Measurements from ENCODE around the gene PCDHA3. TPM values are rescaled to one million over a fixed set of nuclear protein-coding genes. Genes with fewer than 3 reads are reported as not detected.
"Not testable (repeated sequence)": the region's sequence is repeated elsewhere in the genome, so short reads cannot be mapped to it uniquely, and the experiment has no call there.

PCDHA3 gene
- total RNA-seq, 1 experiment from 2014 or later, result not detected

DNA sequence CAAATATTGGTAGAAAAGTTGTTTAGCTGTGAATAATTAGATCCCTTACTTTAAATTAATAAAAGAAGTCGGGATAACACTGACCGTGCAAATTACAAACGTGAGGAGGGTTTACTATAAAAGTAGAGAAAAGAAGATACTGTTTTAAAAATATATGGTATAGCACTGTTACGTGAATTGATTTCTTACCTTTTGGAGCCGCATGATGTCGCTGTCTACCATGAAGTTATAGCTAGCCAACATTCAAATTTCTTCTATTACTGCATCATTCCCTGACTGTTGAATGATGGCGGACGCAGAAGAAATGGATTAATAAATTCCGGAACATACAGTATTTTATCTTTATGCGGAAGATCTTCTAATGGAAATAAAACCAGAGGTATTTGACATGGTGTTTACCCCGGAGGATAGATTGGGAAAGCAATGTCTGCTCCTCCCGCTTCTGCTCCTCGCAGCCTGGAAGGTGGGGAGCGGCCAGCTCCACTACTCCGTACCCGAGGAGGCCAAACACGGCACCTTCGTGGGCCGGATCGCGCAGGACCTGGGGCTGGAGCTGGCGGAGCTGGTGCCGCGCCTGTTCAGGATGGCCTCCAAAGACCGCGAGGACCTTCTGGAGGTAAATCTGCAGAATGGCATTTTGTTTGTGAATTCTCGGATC, 27.0 kb downstream of the PCDHA3 start, which contains the start of gene PCDHA6:
PCDHA6 (plus strand) TSS at position 257 of the 658 bp plus-strand sequence; CDS start at position 389, 132 bp downstream.
- no peaks in the 10 kb centered on the region for H3K27me3 ChIP-seq (ENCODE audit: control insufficient read depth, insufficient read depth, low read length)
- no peaks in the 10 kb centered on the region for H3K9me3 ChIP-seq (ENCODE audit: control insufficient read depth, insufficient read depth, low read depth, low read length)
- no peaks in the 10 kb centered on the region for H3K36me3 ChIP-seq (ENCODE audit: control insufficient read depth, insufficient read depth, low read length)
- no peak for DNase-seq (ENCODE audit: low read depth, low spot score)
- TF ChIP-seq, protein P1, sequence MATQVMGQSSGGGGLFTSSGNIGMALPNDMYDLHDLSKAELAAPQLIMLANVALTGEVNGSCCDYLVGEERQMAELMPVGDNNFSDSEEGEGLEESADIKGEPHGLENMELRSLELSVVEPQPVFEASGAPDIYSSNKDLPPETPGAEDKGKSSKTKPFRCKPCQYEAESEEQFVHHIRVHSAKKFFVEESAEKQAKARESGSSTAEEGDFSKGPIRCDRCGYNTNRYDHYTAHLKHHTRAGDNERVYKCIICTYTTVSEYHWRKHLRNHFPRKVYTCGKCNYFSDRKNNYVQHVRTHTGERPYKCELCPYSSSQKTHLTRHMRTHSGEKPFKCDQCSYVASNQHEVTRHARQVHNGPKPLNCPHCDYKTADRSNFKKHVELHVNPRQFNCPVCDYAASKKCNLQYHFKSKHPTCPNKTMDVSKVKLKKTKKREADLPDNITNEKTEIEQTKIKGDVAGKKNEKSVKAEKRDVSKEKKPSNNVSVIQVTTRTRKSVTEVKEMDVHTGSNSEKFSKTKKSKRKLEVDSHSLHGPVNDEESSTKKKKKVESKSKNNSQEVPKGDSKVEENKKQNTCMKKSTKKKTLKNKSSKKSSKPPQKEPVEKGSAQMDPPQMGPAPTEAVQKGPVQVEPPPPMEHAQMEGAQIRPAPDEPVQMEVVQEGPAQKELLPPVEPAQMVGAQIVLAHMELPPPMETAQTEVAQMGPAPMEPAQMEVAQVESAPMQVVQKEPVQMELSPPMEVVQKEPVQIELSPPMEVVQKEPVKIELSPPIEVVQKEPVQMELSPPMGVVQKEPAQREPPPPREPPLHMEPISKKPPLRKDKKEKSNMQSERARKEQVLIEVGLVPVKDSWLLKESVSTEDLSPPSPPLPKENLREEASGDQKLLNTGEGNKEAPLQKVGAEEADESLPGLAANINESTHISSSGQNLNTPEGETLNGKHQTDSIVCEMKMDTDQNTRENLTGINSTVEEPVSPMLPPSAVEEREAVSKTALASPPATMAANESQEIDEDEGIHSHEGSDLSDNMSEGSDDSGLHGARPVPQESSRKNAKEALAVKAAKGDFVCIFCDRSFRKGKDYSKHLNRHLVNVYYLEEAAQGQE (IDR thresholded peaks at IDR 0.05; ENCODE audit: insufficient read depth in 1 of 2, low read depth in 2 of 2, low read length in 1 of 2), result no peak
- TF ChIP-seq, protein P2, sequence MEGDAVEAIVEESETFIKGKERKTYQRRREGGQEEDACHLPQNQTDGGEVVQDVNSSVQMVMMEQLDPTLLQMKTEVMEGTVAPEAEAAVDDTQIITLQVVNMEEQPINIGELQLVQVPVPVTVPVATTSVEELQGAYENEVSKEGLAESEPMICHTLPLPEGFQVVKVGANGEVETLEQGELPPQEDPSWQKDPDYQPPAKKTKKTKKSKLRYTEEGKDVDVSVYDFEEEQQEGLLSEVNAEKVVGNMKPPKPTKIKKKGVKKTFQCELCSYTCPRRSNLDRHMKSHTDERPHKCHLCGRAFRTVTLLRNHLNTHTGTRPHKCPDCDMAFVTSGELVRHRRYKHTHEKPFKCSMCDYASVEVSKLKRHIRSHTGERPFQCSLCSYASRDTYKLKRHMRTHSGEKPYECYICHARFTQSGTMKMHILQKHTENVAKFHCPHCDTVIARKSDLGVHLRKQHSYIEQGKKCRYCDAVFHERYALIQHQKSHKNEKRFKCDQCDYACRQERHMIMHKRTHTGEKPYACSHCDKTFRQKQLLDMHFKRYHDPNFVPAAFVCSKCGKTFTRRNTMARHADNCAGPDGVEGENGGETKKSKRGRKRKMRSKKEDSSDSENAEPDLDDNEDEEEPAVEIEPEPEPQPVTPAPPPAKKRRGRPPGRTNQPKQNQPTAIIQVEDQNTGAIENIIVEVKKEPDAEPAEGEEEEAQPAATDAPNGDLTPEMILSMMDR (IDR thresholded peaks at IDR 0.05), result no peak
- TF ChIP-seq POLR2AphosphoS5 (IDR thresholded peaks at IDR 0.05; ENCODE audit: low read depth, low read length), result no peak
- no peak for TF ChIP-seq SIN3A (IDR thresholded peaks at IDR 0.05; ENCODE audit: borderline replicate concordance, insufficient read depth, low read depth, low read length)
- TF ChIP-seq TCF7L2 (IDR thresholded peaks at IDR 0.05; ENCODE audit: low read depth, low read length), result no peak
- in situ Hi-C loops (cut with HindIII; ENCODE audit: low pct_unique_long_range_greater_than_20kb, low sequenced_read_pairs), result no loop called here
- ChIA-PET CTCF (interaction anchor here (0.6 kb wide), 1 partner anchor 12 kb away, joined by 5 read pairs; no protein-coding TSS in a partner anchor), POLR2A (no interaction called here)
- ATAC-seq, result no peak
- no peak within 1 kb of the TSS for H3K4me3 ChIP-seq (ENCODE audit: low read depth in 2 of 2, low read length in 2 of 2)
- H3K27ac ChIP-seq (ENCODE audit: low read length), result no peak within 1 kb of the TSS
- intact Hi-C loops (cut with micrococcal nuclease; ENCODE audit: unreplicated experiment), result no loop called here
- no TSS peak for BruUV-seq (replicated peaks)
- H3K4me1 ChIP-seq (ENCODE audit: control insufficient read depth, insufficient read depth, low read length), result no peaks in the 10 kb centered on the region

DNA sequence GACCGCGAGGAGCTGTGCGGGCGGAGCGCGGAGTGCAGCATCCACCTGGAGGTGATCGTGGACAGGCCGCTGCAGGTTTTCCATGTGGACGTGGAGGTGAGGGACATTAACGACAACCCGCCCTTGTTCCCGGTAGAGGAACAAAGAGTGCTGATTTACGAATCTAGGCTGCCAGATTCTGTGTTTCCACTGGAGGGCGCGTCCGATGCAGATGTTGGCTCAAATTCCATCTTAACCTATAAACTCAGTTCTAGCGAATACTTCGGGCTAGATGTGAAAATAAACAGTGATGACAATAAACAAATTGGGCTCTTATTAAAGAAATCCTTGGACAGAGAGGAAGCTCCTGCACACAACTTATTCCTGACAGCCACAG, 27.5 kb downstream of the PCDHA3 start:
- H3K27ac ChIP-seq (ENCODE audit: low read length), result no peak overlapping the region
- no peaks in the 10 kb centered on the region for H3K4me1 ChIP-seq (ENCODE audit: control insufficient read depth, insufficient read depth, low read length)
- H3K27me3 ChIP-seq (ENCODE audit: control insufficient read depth, insufficient read depth, low read length), result no peaks in the 10 kb centered on the region
- DNase-seq (ENCODE audit: low read depth, low spot score), result no peak
- intact Hi-C loops (cut with micrococcal nuclease; ENCODE audit: unreplicated experiment) (no loop called here), in situ Hi-C loops (cut with HindIII; ENCODE audit: low pct_unique_long_range_greater_than_20kb, low sequenced_read_pairs) (no loop called here)
- no TSS peak for BruUV-seq (replicated peaks)
- POLR2A ChIA-PET, result interaction anchor here (0.6 kb wide), 1 partner anchor 133 kb away, joined by 3 read pairs; no protein-coding TSS in a partner anchor
- H3K9me3 ChIP-seq (ENCODE audit: control insufficient read depth, insufficient read depth, low read depth, low read length), result no peaks in the 10 kb centered on the region
- CTCF ChIA-PET, result no interaction called here
- no peaks in the 10 kb centered on the region for H3K36me3 ChIP-seq (ENCODE audit: control insufficient read depth, insufficient read depth, low read length)
- no peak for ATAC-seq
- TF ChIP-seq, protein P2 (IDR thresholded peaks at IDR 0.05), result no peak
- TF ChIP-seq, protein P1 (IDR thresholded peaks at IDR 0.05; ENCODE audit: insufficient read depth in 1 of 2, low read depth in 2 of 2, low read length in 1 of 2), result no peak
- TF ChIP-seq SIN3A (IDR thresholded peaks at IDR 0.05; ENCODE audit: borderline replicate concordance, insufficient read depth, low read depth, low read length) (no peak), POLR2AphosphoS5 (IDR thresholded peaks at IDR 0.05; ENCODE audit: low read depth, low read length) (no peak), TCF7L2 (IDR thresholded peaks at IDR 0.05; ENCODE audit: low read depth, low read length) (no peak)
- no peak overlapping the region for H3K4me3 ChIP-seq (ENCODE audit: low read depth in 2 of 2, low read length in 2 of 2)

DNA sequence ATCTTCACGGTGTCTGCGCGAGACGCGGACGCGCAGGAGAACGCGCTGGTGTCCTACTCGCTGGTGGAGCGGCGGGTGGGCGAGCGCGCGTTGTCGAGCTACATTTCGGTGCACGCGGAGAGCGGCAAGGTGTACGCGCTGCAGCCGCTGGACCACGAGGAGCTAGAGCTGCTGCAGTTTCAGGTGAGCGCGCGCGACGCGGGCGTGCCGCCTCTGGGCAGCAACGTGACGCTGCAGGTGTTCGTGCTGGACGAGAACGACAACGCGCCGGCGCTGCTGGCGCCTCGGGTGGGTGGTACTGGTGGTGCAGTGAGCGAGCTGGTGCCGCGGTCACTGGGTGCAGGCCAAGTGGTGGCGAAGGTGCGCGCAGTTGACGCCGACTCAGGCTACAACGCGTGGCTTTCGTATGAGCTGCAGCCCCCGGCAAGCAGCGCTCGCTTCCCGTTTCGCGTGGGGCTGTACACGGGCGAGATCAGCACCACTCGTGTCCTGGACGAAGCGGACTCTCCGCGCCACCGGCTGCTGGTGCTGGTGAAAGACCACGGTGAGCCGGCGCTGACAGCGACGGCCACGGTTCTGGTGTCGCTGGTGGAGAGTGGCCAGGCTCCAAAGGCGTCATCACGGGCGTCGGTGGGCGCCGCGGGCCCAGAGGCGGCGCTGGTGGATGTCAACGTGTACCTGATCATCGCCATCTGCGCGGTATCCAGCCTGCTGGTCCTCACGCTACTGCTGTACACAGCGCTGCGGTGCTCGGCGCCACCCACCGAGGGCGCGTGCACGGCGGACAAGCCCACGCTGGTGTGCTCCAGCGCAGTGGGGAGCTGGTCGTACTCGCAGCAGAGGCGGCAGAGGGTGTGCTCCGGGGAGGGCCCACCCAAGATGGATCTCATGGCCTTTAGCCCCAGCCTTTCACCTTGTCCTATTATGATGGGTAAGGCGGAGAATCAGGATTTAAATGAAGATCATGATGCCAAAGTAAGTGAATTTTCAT, 28.9 kb downstream of the PCDHA3 start:
- H3K27me3 ChIP-seq (ENCODE audit: control insufficient read depth, insufficient read depth, low read length); BruUV-seq (replicated peaks); ATAC-seq; H3K4me1 ChIP-seq (ENCODE audit: control insufficient read depth, insufficient read depth, low read length); CTCF ChIA-PET; H3K27ac ChIP-seq (ENCODE audit: low read length); H3K36me3 ChIP-seq (ENCODE audit: control insufficient read depth, insufficient read depth, low read length); in situ Hi-C loops (cut with HindIII; ENCODE audit: low pct_unique_long_range_greater_than_20kb, low sequenced_read_pairs); H3K9me3 ChIP-seq (ENCODE audit: control insufficient read depth, insufficient read depth, low read depth, low read length); DNase-seq (ENCODE audit: low read depth, low spot score); intact Hi-C loops (cut with micrococcal nuclease; ENCODE audit: unreplicated experiment); POLR2A ChIA-PET; H3K4me3 ChIP-seq (ENCODE audit: low read depth in 2 of 2, low read length in 2 of 2): not testable (repeated sequence)

All from Panc1 (cell line).